Dermis microvascular lymphatic vessel endothelial cell (primary cell): ENCODE data around the gene SNX5. TPM values are rescaled to one million over a fixed set of nuclear protein-coding genes. Genes with fewer than 3 reads are reported as not detected.
A peak's percentile ranks its signal among the peaks of the same experiment; 100 is the strongest.

Experiments used
- DNase-seq, 2 donors: peaks; one replicate each; pipeline versions ENCODE4 v3.0.0 to v3.0.0-alpha.2; 2010; ENCODE audit warnings: low read depth in 2 of 2
- total RNA-seq: library from RNA; depleted of rRNA; stranded (reverse); fragments of >200 nt; gene quantifications from 2 replicates; pipeline ENCODE4 v1.2.1, GENCODE V29; 2014

The SNX5 gene
- total RNA-seq, 1 donor from 2014 or later: 72.5 TPM

- DNase-seq: no peak
Measured at GRCh38 chr20:17941087-17941825, 27.3 kb downstream of the SNX5 start.

GRCh38 chr20:17940224-17940971 is 28.2 kb downstream of the SNX5 start:
- DNase-seq: no peak

GRCh38 chr20:17939622-17940223 is 28.9 kb downstream of the SNX5 start:
- DNase-seq: no peak

GRCh38 chr20:17938871-17939619 is 29.5 kb downstream of the SNX5 start:
- peak; percentile 40 to 69 for DNase-seq

- peak in 1 of 2 donors; percentile 69 for DNase-seq
Measured at GRCh38 chr20:17936761-17937732, 31.5 kb downstream of the SNX5 start.

- DNase-seq: no peak
Measured at GRCh38 chr20:17936286-17936760, 32.3 kb downstream of the SNX5 start.

GRCh38 chr20:17935761-17936160 is 32.8 kb downstream of the SNX5 start:
- DNase-seq: no peak

- no peak for DNase-seq
Measured at GRCh38 chr20:17935186-17935585, 33.4 kb downstream of the SNX5 start.

- DNase-seq: no peak
Measured at GRCh38 chr20:17934141-17934862, 34.3 kb downstream of the SNX5 start.

GRCh38 chr20:17933711-17934110 is 34.9 kb downstream of the SNX5 start:
- no peak for DNase-seq

- DNase-seq: no peak
Measured at GRCh38 chr20:17933121-17933520, 35.5 kb downstream of the SNX5 start.

GRCh38 chr20:17932396-17932795 is 36.2 kb downstream of the SNX5 start:
- no peak for DNase-seq

GRCh38 chr20:17931513-17931912 is 37.1 kb downstream of the SNX5 start:
- no peak for DNase-seq

- no peak for DNase-seq
Measured at GRCh38 chr20:17928633-17929311, 39.8 kb downstream of the SNX5 start.

GRCh38 chr20:17928211-17928611 is 40.4 kb downstream of the SNX5 start:
- DNase-seq: no peak

- no peak for DNase-seq
Measured at GRCh38 chr20:17925940-17926300, 42.7 kb downstream of the SNX5 start.

- DNase-seq: no peak
Measured at GRCh38 chr20:17925141-17925939, 43.3 kb downstream of the SNX5 start.

- no peak for DNase-seq
Measured at GRCh38 chr20:17921774-17922173, 46.8 kb downstream of the SNX5 start.
